ENCODE results near the gene COQ8B. TPM values are rescaled to one million over a fixed set of nuclear protein-coding genes. Genes with fewer than 3 reads are reported as not detected.
"Not testable (repeated sequence)": the region's sequence is repeated elsewhere in the genome, so short reads cannot be mapped to it uniquely, and the experiment has no call there.

COQ8B gene
- total RNA-seq, 4 donors from 2014 or later: 34.5 to 57.7 (median 45.3) TPM

DNA sequence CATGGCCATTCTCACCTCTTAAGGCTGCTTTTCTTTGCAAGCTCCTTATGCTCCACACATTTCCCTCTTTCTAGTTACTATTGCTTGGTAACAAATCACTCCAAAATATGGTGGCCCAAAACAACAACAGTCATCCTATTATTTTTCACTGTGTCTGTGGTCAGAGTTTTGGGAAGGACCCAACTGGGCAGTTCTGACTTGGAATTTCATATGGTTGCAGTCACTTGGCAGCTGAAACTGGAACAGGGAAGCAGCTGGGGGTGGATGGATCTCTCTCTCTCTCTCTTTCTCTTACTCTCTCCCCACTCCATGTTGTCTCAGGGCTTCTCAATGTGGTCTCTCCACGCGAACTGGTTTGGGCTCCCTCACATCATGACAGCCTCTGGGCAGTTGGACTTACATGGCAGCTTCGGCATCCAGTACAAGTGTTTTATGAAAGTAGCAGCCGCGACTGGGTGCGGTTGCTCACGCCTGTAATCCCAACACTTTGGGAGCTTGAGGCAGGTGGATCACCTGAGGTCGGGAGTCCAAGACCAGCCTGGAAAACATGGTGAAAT lies 65.9 kb downstream of the COQ8B start:
- no peaks in the 10 kb centered on the region for H3K27me3 ChIP-seq
- no peaks in the 10 kb centered on the region for H3K9me3 ChIP-seq
- no peaks in the 10 kb centered on the region for H3K36me3 ChIP-seq
- TF ChIP-seq EP300 (IDR thresholded peaks at IDR 0.05): no peak
- peak; percentile 28 to 44 for TF ChIP-seq POLR2AphosphoS5 (IDR thresholded peaks at IDR 0.05)
- WGBS: 88% methylated on average over 8 of the region's 8 CpGs
- intact Hi-C loops (cut with DNase I): no loop called here
- peaks cover 30 to 37% (median 34%) of the 10 kb centered on the region in 4 donors for H3K4me1 ChIP-seq
- H3K27ac ChIP-seq (replicated peaks in 1 of 4): peak overlapping the region; percentile 51 to 79 (median 70)
- DNase-seq (ENCODE audit: extremely low spot score): no peak
- no peak overlapping the region for H3K4me3 ChIP-seq

DNA sequence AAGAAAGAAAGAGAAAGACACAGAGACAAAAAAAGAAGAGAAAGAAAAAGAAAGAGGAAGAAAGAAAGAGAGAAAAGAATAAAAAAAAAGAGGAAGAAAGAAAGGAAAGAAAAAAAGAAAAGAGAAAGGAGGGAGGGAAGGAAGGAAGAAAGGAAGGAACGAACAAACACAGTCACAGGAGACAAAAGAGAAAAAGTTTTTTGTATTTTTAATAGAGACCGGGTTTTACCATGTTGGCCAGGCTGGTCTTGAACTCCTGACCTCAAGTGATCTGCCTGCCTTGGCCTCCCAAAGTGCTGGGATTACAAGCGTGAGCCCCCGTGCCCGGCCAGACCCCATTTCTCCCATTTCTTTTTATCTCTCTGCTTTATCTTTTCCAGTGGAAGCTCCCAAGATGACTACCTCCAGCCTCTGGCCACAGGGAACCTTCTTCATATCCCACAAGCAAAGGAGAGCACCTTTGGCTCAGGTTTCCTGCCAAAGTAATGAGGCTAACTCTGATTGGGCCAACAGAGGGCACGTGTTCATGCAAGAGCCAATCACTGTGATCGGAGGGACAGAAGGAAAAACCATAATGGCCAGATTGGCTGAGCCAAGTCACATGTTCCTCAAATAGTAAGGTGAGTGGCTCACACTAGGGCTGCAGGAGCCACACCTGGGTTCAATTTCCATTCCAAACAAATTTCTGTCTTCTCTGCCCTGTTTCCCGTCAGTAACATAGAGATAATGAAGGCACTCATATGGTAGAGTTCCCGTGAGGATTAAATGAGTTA lies 66.6 kb downstream of the COQ8B start:
- intact Hi-C loops (cut with DNase I); H3K9me3 ChIP-seq; H3K4me3 ChIP-seq; DNase-seq (ENCODE audit: extremely low spot score); H3K36me3 ChIP-seq; H3K27me3 ChIP-seq: not testable (repeated sequence)
- 89% methylated on average over 9 of the region's 9 CpGs for WGBS
- Histone ChIP-seq H3K4me1 (peaks cover 38 to 45% (median 40%) of the 10 kb centered on the region in 4 donors), H3K27ac (replicated peaks in 1 of 4) (peak overlapping the region; percentile 51 to 79 (median 70))

DNA sequence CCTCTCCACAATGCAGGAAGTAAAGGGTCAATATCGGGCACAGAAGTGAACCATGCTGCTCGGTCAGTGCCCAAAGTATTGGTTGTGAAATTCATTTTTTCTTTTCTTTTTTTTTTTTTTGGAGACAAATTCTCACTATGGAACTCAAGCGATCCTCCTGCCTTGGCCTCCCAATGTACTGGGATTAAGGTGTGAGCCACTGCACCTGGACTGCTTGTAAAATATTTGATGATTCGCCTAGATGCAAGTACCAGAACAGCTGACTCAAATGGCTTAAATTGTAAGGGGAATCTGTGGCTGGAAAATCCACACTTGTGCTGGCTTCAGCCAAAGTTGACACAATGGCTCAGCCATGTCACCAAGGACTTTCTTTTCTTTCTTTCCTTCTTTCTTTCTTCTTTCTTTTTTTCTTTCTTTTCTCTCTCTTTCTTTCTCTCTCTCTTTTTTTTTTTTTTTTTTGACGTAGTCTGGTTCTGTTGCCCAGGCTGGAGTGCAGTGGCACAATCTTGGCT lies 69.9 kb downstream of the COQ8B start:
- peak overlapping the region; percentile 83 to 87 (median 84) for H3K27ac ChIP-seq (replicated peaks in 1 of 4)
- H3K36me3 ChIP-seq: no peaks in the 10 kb centered on the region
- intact Hi-C loops (cut with DNase I): no loop called here
- peaks cover 31 to 47% (median 38%) of the 10 kb centered on the region in 4 donors for H3K4me1 ChIP-seq
- WGBS: 72% methylated on average over 5 of the region's 5 CpGs
- H3K4me3 ChIP-seq: peak overlapping the region in 3 of 4 donors; percentile 35 to 41 (median 40)
- H3K9me3 ChIP-seq: no peaks in the 10 kb centered on the region
- H3K27me3 ChIP-seq: no peaks in the 10 kb centered on the region
- DNase-seq (ENCODE audit: extremely low spot score): no peak
- TF ChIP-seq, protein P1, sequence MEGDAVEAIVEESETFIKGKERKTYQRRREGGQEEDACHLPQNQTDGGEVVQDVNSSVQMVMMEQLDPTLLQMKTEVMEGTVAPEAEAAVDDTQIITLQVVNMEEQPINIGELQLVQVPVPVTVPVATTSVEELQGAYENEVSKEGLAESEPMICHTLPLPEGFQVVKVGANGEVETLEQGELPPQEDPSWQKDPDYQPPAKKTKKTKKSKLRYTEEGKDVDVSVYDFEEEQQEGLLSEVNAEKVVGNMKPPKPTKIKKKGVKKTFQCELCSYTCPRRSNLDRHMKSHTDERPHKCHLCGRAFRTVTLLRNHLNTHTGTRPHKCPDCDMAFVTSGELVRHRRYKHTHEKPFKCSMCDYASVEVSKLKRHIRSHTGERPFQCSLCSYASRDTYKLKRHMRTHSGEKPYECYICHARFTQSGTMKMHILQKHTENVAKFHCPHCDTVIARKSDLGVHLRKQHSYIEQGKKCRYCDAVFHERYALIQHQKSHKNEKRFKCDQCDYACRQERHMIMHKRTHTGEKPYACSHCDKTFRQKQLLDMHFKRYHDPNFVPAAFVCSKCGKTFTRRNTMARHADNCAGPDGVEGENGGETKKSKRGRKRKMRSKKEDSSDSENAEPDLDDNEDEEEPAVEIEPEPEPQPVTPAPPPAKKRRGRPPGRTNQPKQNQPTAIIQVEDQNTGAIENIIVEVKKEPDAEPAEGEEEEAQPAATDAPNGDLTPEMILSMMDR (IDR thresholded peaks at IDR 0.05): no peak
- TF ChIP-seq POLR2AphosphoS5 (IDR thresholded peaks at IDR 0.05): no peak
- TF ChIP-seq EP300 (IDR thresholded peaks at IDR 0.05): no peak
- no peak for TF ChIP-seq POLR2A (IDR thresholded peaks at IDR 0.05; ENCODE audit: low read depth)

DNA sequence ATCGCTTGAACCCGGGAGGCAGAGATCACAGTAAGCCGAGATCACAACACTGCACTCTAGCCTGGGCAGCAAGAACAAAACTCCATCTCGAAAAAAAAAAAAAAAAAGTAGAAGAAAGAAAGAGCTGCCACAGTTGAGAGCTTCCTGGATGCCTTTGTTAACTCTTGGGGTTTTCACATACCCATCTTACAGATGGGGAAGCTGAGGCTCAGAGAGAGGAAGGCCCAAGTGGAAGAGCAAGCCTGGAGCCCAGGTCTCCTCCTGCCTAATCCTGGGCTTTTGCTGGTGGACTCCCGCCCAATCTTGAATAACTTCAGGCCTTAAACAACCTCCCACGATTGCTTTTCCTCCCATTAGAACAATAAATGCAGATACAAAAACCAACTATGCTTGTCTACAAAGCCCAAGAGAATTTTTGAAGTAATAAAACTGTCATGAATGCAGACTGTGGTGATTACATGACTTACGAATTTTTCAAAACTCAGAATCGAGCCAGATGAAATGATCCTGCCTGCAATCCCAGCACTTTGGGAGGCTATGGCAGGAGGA lies 73.9 kb downstream of the COQ8B start:
- no peak for TF ChIP-seq POLR2A (IDR thresholded peaks at IDR 0.05; ENCODE audit: low read depth)
- TF ChIP-seq, protein P1 (IDR thresholded peaks at IDR 0.05): no peak
- no peak for TF ChIP-seq EP300 (IDR thresholded peaks at IDR 0.05)
- no peak for TF ChIP-seq POLR2AphosphoS5 (IDR thresholded peaks at IDR 0.05)
- H3K9me3 ChIP-seq: no peaks in the 10 kb centered on the region
- H3K4me1 ChIP-seq: peaks cover 27 to 49% (median 37%) of the 10 kb centered on the region in 4 donors
- intact Hi-C loops (cut with DNase I): no loop called here
- H3K27me3 ChIP-seq: no peaks in the 10 kb centered on the region
- peak overlapping the region in 2 of 4 donors; percentile 18 to 19 for H3K27ac ChIP-seq (replicated peaks in 1 of 4)
- 73% methylated on average over 8 of the region's 8 CpGs for WGBS
- DNase-seq (ENCODE audit: extremely low spot score): no peak
- H3K36me3 ChIP-seq: no peaks in the 10 kb centered on the region
- no peak overlapping the region for H3K4me3 ChIP-seq

DNA sequence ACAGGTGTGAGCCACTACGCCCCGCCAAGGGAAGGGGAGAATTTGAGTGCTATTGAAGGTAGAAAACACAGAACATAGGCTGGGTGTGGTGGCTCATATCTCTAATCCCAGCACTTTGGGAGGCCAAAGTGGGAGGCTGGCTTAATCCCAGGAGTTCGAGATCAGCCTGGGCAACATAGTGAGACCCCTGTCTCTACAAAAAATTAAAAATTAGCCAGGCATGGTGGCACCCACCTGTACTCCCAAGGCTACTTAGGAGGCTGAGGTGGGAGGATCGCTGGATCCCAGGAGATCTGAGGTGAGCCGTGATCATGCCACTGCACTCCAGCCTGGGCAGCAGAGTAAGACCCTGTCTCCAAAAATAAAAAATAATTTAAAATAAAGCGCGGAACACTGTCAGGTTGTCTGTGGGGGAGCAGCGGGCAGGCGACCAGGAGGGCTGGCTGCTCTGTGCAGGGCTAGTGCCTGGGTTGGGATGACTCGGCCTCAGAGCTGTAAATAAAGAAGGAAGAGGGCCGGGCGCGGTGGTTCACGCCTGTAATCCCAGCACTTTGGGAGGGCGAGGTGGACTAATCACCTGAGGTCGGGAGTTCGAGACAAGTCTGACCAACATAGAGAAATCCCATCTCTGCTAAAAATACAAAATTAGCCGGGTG lies 74.5 kb downstream of the COQ8B start:
- H3K36me3 ChIP-seq: no peaks in the 10 kb centered on the region
- no peak overlapping the region for H3K4me3 ChIP-seq
- H3K27ac ChIP-seq (replicated peaks in 1 of 4): peak overlapping the region in 3 of 4 donors; percentile 35 to 67 (median 58)
- no peak for DNase-seq (ENCODE audit: extremely low spot score)
- WGBS: 96% methylated on average over 18 of the region's 18 CpGs
- H3K9me3 ChIP-seq: no peaks in the 10 kb centered on the region
- intact Hi-C loops (cut with DNase I): no loop called here
- peaks cover 27 to 49% (median 37%) of the 10 kb centered on the region in 4 donors for H3K4me1 ChIP-seq
- TF ChIP-seq EP300 (IDR thresholded peaks at IDR 0.05) (no peak), POLR2AphosphoS5 (IDR thresholded peaks at IDR 0.05) (no peak), POLR2A (IDR thresholded peaks at IDR 0.05; ENCODE audit: low read depth) (no peak)
- TF ChIP-seq, protein P1 (IDR thresholded peaks at IDR 0.05): no peak
- no peaks in the 10 kb centered on the region for H3K27me3 ChIP-seq

Small RNAs within 50 kb of the gene (small RNA-seq; reads per million reads assigned to genes)
- 0 reads per million in 3 donors for gene RNU6-195P

Other genes starting within 250 kb of the COQ8B start
- gene SPTBN4, start 249.9 kb downstream of the COQ8B start, total RNA-seq: 1 to 10 TPM; 2.1 to 6.4 (median 5.8) TPM
- 10 to 100 TPM; 39.5 to 82.7 (median 52.7) TPM for gene SHKBP1, start 140.0 kb downstream of the COQ8B start, total RNA-seq
- 100 to 1,000 TPM; 358 to 430 (median 397) TPM for gene LTBP4, start 115.5 kb downstream of the COQ8B start, total RNA-seq
- gene NUMBL, start 26.2 kb downstream of the COQ8B start, total RNA-seq: 10 to 100 TPM; 28.2 to 51.7 (median 41.5) TPM
- 100 to 1,000 TPM in 1 of 4 donors, 10 to 100 TPM in 3; 28.7 to 123 (median 33.3) TPM for gene ITPKC, start 226 bp upstream of the COQ8B start, total RNA-seq
- 1 to 10 TPM; 1.7 to 4.6 (median 3.7) TPM for gene ACTMAP, start 33.6 kb upstream of the COQ8B start, total RNA-seq
- gene SNRPA, start 34.3 kb upstream of the COQ8B start, total RNA-seq: 10 to 100 TPM; 47.3 to 69.1 (median 57.6) TPM
- 1 to 10 TPM; 2.1 to 4.1 (median 2.7) TPM for gene MIA, start 58.6 kb upstream of the COQ8B start, total RNA-seq
- gene RAB4B, start 61.4 kb upstream of the COQ8B start, total RNA-seq: 10 to 100 TPM; 22.9 to 26.6 (median 23.2) TPM
- gene EGLN2, start 82.3 kb upstream of the COQ8B start, total RNA-seq: 100 to 1,000 TPM in 2 of 4 donors, 10 to 100 TPM in 2; 93.1 to 131 (median 101) TPM
- not detected for gene CYP2A6, start 133.6 kb upstream of the COQ8B start, total RNA-seq
- not detected for gene CYP2A7, start 165.3 kb upstream of the COQ8B start, total RNA-seq